HG02623 (cell line): Measurements from ENCODE around the gene RNF214.

Experiments
- ATAC-seq: cut with Tn5 transposase; IDR thresholded peaks from one replicate; pipeline ENCODE4 v1.9.1; 2021; ENCODE audit warnings: moderate library complexity; ENCODE audit not compliant: unreplicated experiment

Gene RNF214

GRCh38 chr11:117212697-117213355 lies 19.6 kb upstream of the RNF214 start:
- ATAC-seq: no peak

DNA sequence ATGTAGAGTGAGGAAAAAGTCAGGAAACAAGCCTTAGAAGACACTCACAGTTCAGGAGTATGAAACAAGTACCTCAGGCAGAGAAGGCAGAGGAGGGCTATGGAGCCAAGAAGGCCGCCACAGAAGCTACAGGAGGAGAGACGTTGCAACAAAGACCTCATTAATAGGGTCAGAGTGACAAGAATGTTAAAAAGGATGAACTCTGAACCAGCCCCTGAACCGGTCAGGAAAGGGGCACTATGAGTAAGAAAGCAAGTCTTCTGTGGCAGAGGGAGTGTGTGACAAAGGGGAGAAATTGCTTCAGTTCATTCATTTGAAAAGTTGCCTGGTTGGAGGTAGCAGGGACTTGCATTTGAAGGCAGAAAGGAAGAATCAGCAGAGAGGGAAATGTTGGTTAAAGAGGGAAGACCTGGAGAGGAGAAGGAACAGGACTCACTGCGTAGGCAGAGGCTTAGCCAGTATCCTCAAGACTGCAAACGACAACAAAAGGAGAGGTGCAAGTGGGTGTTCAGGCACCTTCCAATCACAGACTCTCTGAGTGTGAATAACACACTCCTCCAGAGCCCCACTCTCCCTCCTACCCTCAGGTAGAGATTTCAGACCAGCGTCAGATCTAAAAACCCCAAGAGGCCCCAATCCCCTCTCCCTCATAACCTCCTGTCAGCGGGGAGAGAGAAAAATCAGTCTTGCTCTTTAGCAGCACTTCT lies 17.9 kb upstream of the RNF214 start:
- no peak for ATAC-seq

- no peak for ATAC-seq
Measured at GRCh38 chr11:117217141-117218084, 15.1 kb upstream of the RNF214 start.

DNA sequence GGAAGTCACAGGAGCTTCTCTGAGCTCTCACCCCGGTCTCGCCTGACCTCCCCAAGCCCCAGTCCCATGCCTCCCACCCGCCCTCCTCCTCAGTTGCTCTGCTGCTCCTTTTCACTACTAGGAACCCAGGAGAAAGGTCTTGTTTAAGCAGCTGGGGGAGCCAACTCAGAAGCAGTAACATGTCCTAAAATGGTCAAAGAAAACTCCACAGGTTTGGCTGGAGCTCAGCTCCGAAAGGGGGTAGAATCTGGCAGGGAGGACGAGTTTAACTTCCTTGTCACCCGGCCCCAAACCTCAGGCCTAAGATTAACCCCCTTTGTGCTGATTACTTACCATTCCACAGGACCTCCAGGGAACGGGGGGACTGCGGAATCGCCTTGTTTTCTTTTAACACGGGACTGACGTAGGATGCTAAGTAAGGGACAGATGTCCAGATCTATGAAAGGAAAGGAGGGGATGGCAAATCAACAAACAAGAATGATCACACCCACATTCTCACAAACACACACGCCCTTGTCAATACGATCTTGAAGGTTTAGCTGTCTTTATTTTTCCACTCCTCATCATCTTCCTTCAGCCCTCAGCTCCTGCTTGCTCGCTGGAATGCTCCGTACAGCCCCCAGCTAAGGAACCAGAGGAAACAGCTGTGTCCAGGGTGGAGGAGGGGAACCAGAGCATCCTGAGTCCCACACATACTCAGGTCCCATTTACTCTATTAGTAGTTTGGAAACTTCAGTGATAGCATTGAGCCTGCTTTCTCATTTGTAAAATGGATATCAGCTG lies 14.1 kb upstream of the RNF214 start:
- ATAC-seq: no peak

DNA sequence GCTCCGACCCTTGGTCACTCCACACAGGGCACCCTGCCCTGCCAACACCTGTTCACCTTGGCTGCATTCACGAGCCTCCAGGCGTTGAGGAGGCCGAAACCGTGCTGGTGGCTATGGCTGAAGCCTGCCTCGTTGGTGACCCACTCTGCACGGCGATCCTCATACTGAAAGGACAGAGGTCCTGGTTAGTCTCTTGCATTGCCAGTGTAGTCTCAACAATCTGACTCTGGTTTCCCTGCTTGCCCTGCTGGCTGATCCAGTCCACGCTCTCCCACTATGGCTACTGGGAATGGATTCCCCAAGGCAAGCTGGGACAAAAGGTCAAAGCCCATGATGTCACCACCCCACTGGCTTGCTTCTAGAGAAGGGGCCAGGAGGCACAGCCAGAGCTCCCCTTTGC lies 13.5 kb upstream of the RNF214 start:
- ATAC-seq: no peak

- no peak for ATAC-seq
Measured at GRCh38 chr11:117219455-117219854, 13.0 kb upstream of the RNF214 start.

DNA sequence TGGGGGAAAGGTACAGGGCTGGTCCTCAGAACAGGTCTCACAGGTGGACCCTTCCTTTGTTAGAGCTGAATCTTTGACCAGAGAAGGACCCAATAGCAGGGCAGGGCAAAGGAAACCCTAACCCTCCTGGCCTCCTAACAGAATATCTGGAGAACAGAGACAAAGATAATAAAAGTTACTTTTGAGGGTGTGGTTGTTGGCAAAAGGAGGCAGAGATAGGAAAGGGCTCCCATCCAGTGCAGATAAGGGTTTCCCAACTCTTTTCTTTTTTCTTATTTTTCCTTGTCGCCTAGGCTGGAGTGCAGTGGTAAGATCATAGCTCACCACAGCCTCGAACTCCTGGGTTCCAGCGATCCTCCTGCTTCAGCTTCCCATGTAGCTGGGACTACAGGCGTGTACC lies 12.5 kb upstream of the RNF214 start:
- ATAC-seq: no peak

DNA sequence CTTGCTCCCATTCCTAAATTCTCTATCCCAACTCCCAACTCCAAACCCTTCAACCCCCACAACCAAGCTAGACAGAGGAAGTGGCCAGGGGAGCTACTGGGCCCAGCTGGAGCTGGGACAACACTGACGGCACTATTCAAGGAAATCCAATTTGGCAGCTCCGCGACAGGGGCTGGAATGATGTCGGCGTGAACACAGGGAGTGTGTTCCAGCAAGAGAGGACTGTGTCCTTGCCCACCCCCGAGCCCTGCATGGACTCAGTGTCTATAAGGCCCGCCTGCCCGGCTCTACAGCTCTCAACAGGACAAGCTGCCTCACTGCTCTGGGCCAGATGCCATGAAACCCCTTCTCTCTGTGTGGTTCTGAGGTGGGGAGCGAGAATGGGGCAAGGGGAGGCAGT lies 11.9 kb upstream of the RNF214 start:
- ATAC-seq: no peak

GRCh38 chr11:117220999-117221774 lies 11.3 kb upstream of the RNF214 start:
- ATAC-seq: no peak

DNA sequence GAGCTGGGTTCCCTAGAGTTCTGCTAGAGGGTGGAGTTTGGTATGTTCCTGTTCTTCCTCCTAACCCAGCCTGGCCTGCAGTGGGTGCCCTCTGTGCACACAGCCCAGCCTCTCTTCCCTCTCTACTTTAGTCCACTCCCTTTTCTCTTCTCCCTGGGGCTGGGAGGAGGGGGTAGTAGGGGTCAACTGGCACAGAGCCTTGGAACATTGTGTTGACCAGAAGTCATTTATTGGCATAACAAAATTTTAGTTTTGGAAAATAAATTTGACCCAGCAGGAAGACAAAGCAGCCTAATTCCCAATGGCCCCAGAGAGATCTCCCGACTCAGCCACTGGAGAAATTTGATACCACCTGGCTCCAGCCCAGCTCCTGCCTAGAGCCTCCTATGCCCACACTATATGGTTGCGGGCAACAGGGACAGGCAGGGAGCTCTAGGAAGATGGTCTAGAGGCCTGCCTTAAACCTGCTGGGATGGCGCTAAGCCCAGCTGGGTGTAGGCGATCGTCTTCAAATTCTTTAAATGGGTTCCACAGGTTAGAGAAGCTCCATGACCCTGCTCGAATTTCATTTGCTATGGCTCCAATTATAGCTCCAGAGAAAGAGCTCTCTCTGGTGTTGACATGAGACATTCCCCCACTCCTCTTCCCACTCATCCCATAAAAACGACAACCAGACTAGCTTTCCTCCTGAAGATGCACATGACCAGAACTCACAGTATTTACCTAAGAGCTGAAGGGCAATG lies 10.5 kb upstream of the RNF214 start:
- no peak for ATAC-seq

DNA sequence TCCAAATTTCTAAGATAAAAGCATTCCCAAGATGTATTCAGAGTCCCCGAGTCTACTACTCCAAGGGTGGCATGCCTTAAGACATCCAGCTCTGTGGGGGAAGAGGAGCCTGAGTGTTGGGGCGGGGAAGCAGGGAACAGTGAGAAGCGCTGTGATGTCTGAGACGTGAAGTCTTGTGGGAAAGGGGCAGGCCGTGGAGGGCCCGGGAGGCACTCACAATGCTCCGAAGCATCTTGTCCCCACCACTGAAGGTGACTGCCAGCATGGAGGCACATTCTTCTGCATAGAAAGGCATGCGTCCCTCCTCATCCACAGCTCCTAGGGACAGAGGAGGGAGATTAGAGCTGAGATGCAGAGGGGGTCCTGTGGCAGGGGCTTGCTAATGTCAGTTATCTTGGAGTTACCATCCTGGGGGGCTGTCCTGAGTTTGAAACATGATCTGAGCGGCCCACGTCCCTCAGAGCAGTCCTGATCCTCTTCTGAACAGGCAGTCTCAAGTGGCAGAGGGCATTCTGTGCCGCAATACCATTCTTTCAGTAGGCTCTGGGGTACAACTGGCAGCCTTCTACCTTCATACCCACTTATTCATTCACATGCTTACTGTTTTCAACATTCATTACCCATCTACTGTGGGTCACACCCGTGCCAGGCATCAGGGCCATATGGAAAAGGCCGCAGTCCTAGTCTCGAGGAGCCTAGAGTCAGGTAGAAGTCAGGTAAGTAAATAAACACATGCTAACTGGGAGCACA lies 9.3 kb upstream of the RNF214 start:
- no peak for ATAC-seq

DNA sequence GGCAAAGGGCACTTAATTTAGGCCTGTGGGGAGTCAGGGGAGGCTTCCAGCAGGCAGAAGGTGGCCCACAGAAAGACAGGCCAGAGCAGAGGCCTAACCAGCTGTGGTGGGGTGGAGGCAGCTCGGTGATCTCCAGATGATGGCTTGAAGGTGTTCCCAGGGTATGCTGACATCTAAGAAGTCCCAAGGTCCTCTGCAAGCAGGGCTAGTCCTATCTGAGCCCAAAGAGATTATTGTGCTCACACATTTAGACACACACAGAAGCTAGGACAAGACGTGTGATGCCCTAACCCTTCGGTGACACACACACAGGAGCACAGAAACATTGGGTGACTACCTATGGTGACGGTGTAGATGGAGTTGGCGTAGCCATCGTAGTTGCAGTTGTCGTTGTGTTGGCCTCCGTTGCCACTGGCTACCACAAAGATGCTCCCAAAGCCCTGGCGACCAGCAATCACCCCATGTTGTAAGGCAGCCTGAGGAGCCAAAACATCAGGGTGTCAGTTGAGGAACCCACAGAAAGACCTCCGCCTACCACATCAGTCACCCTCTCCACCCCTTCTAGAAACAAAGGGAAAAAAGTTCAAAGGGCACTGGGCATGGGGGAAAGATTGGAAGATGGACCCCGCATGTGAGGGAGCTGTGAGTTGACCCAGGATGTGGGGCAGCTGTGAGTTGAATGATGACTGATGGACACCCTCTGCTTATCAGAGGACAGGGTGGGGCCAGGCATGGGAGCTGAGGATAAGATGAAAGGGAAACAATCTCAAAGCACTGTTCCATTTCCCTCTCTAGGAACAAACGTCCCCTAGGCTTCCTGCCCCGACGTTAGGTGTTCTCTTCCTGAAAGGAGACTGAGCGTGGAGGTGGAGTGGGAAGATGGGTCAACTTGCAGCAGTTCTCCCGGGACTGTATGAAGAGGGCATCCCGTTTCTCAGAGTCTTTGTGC lies 8.5 kb upstream of the RNF214 start:
- ATAC-seq: no peak

GRCh38 chr11:117225553-117226170 lies 6.8 kb upstream of the RNF214 start:
- ATAC-seq: no peak

- no peak for ATAC-seq
Measured at GRCh38 chr11:117226388-117227385, 5.8 kb upstream of the RNF214 start.

- no peak for ATAC-seq
Measured at GRCh38 chr11:117228091-117228490, 4.4 kb upstream of the RNF214 start.

- ATAC-seq: no peak
Measured at GRCh38 chr11:117229411-117229810, 3.1 kb upstream of the RNF214 start.
